HG02970 (cell line): ENCODE measurements around the gene NR1H4.
"Not testable (repeated sequence)": the region's sequence is repeated elsewhere in the genome, so short reads cannot be mapped to it uniquely, and the experiment has no call there.

Experiments used
- ATAC-seq: cut with Tn5 transposase; IDR thresholded peaks from one replicate; pipeline ENCODE4 v1.9.1; 2021; ENCODE audit warnings: mild to moderate bottlenecking, moderate library complexity, moderate number of reproducible peaks; ENCODE audit not compliant: unreplicated experiment, low FRiP score

NR1H4 gene

DNA sequence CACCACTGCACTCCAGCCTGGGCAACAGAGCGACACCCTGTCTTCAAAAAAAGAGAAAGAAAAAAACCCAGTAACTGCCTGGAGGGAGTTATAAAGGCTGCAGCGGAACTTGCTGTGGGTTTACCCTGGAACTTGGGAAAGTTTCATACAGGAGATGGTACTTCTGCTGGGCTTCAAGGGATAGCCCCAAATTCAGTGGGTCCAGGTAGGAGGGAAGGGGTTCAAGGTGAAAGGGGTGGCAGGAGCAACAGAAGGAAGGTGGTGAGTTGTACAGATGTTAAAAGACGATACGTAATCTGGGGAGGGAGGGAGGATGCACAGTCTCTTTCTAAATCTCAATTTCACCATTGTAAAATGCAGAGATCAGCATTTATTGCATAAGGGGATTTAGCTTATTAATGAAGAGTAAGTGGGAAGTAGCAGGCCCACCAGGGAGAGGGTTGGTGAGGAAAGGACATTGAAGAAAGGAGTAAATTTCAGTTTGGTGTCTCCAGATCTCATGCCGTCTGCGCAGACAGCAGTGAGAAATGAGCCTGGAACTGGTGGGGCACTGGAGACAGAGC, 91.3 kb downstream of the NR1H4 start:
- no peak for ATAC-seq

DNA sequence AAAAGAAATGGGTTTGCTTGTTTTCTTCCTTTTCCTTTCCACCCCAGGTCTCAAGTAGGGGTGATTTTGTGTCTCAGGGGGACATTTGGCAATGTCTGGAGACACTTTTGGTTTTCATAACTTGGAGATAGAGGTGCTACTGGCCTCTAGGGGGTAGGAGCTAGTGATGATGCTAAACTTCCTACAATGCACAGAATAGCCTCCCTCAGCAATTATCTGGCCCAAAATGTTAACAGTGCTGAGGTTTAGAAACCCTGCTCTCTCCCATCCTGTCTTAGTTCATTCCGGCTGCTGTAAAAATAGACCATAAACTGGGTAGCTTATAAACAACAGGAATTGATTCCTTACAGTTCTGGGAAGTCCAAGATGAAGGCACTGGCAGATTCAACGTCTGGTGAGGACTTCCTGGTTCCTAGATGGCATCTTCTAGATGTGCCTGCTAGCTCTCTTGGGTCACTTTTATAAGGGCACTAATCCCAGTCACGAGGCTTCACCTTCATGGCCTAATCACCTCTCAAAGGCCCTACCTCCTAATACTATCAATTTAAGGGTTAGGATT, 92.4 kb downstream of the NR1H4 start:
- ATAC-seq, result no peak

DNA sequence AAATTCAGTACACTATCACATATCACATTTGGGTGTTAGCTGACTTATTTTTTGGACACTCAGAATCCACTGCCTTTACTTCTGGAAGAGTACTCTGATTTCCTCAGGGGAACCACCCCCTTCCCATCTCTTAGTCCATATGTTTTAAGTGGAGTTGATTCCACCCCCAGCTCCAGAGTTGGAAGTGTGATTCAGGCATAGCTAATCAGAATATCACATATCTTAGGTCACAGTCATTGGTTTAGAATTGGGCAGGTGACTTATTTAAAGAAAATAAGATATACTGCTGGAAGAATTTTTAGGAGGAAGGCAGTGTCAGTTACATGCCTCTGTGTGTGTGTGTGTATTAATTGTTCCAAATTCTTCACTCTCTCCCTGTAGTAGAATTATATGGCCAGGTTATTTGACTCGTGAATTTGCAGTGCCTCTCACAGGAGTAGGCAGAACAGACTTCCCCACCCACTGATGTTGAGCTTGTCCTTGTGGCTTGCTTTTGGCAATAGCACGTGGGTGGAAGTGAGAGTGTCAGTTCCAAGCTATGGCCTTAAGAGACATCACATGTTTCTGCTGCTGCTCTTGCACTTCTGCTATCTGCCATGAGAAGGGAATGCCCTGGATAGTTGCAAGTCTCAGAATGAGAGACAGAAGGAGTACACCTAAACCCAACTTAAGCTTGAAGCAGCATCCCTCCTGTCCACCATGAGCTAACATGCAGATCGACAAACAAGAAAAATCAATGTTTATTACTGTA, 93.4 kb downstream of the NR1H4 start:
- no peak for ATAC-seq

DNA sequence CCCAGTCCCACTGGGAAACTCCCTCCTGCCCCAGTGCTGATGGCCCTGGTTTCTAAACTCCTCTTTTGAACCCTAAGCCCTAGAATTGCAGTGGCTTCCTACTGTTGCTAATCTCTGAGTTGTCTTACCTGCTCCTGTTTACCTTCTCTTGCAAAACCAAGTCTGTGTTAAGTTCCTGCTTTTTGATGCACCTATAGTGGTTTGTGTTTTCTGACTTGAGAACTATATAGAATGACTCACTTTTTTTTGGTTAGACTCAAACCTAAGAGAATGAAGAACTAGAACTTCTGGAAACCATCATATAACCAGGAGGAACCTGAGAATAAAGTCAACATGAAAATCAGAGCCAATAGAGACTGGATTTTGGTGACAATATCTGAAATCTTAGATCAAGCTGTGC, 94.3 kb downstream of the NR1H4 start:
- no peak for ATAC-seq

DNA sequence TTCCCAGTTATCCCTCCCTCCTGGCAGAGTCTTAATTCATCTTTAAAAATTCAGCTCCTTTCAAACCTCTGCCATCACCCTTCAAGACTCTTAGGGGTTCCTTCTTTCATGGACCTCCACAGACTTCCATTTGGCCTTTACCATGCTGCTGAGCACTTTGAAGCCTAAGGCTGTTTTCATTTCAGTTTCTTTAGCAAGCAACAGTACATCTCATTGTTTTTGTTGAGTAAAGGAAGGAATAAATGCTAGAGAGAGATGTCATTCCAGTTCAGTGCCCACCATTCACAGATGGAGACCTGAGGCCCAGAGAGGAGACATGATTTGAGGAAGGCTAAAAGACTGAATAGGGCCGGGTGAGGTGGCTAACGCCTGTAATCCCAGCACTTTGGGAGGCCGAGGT, 98.5 kb downstream of the NR1H4 start:
- no peak for ATAC-seq

DNA sequence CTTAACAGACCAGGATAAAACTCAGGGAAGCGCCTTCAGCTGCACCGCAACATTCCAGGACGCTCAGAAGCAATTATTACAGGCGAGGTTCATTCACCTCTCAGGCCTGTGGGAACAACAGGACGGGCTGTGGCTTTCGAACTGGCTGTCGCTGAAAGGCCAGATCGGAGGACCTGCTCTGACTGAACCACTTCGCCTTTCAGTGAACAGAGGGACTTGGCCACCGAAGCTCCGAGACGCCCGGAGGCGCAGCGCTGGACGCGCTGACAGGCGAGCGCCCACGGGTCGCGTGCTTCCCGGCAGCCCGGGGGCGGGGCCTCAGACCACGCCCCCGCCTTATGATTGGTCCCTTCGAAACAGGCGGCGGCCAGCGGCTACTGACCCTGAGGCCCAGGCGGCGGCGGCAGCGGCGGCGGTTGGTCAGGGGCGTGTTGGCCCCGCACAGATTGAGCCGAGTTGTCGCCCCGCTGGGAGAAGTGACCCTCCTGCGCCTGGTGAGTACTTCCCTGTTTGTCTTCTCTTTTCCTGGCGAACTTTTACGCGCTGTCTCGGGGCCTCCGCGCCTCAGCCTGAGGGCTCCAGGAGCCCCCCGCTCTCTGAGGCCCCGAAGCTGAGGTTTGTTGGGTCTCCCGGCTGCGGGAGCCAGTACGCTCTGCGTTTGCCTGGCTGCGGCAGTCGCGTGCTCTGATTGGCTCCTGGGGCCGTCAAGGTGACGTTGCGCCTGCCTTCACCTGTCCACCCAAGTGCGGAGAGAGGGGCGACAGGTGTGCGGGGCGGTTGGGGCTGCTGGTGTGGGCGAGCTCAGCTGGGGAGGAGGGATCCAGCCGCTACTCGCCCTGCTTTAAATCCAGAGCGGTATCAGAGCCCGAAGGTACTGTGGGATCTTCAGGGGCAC, 99.9 kb downstream of the NR1H4 start, which contains the start of gene GAS2L3:
GAS2L3 (plus strand) TSS at position 393 of the 895 bp plus-strand sequence. CDS start 21,221 bp downstream, outside the sequence.
- ATAC-seq, result peak; percentile 99

DNA sequence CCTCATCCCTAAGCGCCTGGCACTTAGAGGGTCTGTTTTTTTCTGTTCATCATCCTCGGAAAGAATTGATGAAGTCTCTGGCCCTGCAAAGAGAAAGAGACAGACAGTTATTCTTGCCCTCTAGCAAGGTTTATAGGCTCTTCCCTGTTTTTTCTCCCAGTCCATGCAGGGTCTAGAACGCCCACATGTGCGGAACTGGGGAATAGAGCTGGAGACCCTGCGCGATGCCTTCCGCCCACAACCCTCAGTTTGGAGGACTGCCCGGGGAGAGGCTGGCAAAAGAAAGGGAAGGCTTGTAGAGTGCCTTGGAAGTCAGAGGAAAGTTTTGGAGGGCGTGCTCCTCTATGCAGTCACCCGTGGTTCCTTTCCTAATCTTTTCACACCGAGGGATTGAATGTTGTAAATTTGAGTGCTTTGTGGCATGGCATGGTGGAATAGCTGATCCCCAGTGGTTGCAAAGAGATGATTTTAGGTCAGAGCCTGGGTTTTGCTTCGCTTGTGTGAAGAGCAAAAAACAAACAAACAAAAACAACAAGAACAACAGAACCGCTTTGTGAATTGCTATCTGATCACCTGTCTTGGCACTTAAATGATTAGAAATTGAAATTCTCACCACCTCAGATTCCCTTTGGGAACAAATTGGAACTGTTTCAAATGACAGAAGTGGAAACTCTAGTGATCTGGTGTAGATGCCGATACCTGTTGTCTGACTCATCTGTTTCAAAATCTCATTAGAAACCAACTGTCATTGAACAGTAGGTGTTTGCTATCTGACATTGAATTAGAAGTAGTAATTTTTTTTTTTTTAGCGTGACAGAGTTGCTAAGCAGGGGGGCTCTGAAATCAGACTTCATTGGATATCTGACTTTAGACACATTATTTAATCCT, 100.8 kb downstream of the NR1H4 start:
- ATAC-seq, result no peak

DNA sequence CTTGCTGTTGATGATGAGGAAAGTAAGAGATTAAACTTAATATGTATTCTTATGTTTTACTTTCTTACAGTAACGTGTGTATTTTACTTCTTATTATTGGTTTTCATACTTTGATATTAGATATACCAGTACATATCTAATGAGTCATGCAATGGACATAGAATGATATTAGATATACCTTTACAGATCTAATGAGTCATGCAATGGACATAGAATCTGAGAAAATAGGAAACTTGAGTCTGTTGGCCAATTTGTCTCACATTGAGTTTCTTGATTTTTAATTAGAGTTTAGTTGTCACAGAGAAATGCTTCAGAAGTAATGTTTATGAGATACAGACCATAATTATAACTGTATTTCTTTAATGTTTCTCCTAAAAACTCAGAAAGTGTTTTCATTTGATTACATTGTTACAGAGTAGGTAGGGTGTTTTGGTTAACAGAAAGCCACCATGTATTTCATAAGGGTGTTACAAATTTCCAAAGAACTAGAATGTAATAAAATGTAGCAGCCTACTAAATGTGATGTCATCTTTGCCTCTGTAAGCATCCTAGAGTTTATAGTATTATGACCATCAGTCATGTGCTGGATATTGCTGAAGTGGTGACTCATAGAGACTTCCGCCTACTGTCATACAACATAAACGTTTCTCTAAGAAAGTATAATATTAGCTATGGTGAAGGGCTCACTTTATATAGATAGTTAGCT, 102.8 kb downstream of the NR1H4 start:
- ATAC-seq, result no peak

DNA sequence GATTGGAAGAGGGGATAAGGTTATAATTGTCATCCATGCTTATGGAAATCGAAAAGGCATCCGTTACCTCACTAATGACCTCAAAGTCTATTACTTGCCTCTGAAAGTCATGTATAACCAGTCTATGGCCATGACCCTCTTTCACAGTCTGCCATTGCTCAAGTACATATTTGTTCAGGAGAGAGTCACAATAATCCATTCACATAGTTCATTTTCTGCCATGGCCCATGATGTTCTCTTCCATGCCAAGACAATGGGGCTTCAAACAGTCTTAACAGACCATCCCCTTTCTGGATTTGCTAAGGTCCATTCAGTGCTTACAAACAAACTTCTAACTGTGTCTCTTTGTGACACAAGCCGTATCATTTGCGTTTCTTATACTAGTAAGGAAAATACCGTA, 105.3 kb downstream of the NR1H4 start:
- ATAC-seq, result no peak

DNA sequence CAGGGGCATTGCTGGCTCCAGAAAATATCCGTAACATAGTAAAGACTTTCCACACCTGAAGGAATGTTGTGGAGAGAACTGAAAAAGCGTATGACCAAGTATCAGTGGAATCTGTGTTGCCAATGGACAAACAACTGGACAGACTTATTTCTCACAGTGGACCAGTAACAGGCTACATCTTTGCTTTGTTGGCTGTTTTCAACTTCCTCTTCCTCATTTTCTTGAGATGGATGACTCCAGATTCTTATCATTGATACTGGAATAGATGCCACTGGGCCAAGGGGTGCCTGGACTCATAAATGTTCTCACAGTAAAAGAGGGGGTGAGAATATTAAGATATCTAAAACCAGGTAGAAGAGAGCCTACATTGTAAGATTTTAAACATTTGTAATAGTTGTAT, 106.2 kb downstream of the NR1H4 start:
- no peak for ATAC-seq

DNA sequence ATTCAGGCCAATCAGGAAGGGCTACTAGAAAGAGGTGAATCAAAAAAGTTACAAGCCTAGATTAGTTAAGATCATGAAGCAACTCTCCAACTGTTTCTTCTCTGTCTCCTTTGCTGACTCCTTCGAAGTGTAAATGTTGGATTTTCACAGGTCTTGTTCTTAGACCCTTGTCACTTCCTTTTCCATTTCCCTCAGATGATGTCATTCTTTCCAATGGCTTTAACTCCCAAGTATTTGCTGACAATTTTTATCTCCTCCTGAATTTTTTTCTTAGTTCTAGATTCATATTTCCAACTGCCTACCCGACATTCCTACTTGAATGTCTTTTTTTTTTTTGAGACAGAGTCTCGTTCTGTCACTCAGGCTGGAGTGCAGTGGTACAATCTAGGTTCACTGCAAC, 110.6 kb downstream of the NR1H4 start:
- ATAC-seq, result no peak

DNA sequence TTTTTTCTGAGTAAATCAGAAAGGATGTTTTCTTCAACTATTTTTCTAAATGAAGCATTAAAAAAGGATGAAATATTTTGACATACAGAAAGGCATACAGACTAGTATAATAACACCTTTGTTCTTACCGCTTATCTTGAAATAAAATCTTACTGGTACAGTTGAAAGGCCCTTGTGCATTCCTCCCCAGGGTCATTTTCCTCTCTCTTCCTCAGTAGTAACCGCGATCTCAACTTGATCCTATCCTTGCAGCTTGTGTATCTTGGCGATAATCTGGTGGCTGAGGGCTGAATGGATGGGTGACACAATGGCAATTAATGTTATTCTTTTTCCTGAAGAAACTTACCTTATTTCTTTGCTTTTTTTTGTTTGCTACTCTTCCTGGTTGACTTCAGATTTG, 118.3 kb downstream of the NR1H4 start:
- ATAC-seq, result no peak

DNA sequence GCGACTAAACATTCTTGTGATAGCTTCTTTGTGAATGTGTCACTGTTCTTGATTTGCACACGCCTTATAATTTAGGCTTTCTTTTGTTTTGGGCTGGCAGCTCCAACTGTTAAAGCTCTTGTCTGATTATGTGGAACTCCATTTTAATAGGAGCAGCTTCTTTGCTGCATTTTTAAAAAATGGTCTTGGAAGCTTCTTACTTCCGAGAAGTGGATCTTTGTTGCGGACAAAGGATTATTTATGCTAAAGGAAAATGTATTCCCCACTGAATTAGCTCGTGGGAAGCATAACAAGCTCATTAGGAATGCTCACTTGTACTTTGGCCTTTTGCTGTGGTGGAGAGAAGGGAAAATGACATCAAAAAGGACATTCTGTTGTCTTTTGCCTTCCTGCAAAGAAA, 119.8 kb downstream of the NR1H4 start:
- no peak for ATAC-seq

DNA sequence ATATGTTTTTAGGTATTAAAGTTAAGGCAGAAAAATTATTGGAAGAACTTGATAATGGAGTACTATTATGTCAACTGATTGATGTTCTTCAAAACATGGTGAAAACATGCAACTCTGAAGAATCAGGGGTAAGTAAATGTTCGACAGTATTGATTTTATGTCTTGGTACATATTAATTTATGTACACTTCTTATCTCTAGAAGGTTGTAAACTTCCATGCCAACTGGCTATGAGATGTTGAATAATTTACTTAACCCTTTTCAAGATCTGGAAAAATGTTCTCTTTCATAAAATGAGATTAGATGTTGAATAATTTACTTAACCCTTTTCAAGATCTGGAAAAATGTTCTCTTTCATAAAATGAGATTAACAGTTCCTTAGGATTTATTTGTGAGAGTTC, 128.0 kb downstream of the NR1H4 start:
- no peak for ATAC-seq

DNA sequence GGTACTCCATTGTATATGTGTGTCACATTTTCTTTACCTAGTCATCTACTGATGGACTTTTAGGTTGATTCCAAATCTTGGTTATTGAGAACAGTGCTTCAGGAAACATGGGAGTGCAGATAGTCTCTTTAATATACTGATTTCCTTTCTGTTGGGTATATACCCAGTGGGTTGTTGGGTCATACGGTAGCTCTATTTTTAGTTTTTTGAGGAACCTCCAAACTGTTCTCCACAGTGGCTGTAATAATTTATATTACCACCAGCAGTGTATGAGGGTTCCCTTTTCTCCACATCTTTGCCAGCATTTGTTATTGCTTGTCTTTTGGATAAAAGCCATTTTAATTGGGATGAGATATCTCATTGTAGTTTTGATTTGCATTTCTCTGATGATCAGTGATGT, 129.3 kb downstream of the NR1H4 start:
- ATAC-seq, result not testable (repeated sequence)

DNA sequence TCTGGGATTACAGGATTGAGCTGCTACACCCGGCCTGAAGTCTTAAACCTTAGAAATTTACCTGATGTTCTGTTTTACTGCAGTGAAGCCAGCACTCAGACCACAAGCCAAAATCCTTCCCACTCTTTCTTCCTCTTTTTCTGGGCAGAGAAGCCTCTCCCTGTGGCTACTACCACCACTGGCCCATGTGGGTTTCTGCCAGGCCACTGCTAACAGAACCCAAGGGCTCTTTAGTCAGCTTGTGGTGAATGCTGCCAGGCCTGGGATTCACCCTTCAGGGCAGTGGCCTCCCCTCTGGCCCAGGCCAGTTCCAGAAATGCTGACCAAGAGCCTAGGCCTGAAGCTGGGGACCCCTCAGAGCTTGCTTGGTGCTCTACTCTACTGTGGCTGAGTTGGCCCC, 135.1 kb downstream of the NR1H4 start:
- no peak for ATAC-seq

DNA sequence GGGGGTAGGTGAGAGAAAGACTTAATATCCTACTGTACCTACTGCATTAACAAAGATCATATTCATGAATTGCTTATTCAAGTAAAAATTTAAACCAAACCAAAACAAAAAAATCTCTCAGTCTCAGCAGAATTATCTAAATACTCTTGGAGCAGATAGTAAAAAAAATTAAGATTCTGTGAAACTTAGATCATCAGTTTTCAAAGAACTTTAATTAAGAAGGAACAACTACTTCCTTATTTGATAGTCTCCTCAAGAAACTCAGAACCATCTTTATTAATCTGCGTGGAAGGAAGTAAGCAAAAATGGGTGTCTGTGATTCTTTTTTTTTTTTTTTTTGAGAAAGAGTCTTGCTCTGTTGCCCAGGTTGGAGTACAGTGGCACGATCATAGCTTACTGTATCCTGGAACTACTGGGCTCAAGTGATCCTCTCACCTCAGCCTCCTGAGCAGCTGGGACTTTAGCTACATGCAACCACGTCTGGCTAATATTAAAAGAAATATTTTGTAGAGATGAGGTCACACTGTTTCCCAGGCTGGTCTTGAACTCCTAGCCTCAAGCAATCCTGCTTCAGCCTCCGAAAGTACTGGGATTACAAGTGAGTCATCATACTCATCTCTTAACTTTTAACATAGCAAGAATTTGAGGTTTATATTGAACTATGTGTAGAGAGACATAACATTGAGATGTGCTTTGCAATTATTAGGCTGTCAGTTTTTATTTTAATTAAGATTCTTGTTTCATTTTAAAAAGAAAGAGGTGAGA, 137.2 kb downstream of the NR1H4 start:
- ATAC-seq, result no peak

DNA sequence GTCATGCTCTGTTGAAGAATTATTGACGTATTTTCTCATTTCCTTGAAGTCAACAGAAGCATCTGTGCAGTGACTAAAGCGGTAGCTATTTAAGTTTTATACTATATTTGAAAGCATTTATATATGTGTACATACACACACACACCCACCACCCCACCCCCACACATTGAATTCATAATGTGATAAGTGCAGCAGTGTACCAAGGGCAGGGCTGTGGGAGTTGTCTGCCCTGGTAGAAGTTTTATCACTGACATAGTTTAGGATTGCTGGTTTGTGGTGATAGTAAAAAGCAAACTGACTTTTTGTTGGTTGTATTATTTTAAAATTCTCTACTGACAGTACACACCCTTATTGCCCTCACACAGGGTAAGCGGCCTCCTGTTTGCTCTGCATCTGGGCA, 138.9 kb downstream of the NR1H4 start:
- no peak for ATAC-seq
